Lung (tissue), 12 donors: ENCODE results near the gene GPR153. TPM values are rescaled to one million over a fixed set of nuclear protein-coding genes. Genes with fewer than 3 reads are reported as not detected.

Experiments
- ATAC-seq: fragments of 200-7000 bp; cut with Tn5 transposase; one replicate; pipeline ENCODE4 v1.9.1; 2020; ENCODE audit warnings: moderate number of reproducible peaks; ENCODE audit not compliant: insufficient read depth, low FRiP score
- DNase-seq, 3 donors: peaks; one replicate each; pipeline ENCODE4 v3.0.0-alpha.2; 2013 to 2017
- H3K27ac ChIP-seq, 2 donors: one replicate each; pipeline ENCODE4 v1.5.1; 2013; ENCODE audit warnings: mild to moderate bottlenecking in 2 of 2, moderate library complexity in 2 of 2, control low read depth in 1 of 2, inconsistent platforms in 1 of 2, low read depth in 1 of 2, low read length in 1 of 2
- H3K27me3 ChIP-seq, 3 donors: one replicate each; pipeline ENCODE4 v1.5.1; 2013; ENCODE audit warnings: low read length in 2 of 3; ENCODE audit not compliant: control insufficient read depth in 3 of 3, insufficient read depth in 3 of 3
- H3K36me3 ChIP-seq, 4 donors: one replicate each; pipeline ENCODE4 v1.5.1; 2013; ENCODE audit warnings: low read length in 4 of 4, mild to moderate bottlenecking in 1 of 4, moderate library complexity in 1 of 4; ENCODE audit not compliant: control insufficient read depth in 4 of 4, insufficient read depth in 4 of 4
- H3K4me1 ChIP-seq, 5 donors: one replicate each; pipeline ENCODE4 v1.5.1; 2013; ENCODE audit warnings: low read length in 5 of 5, mild to moderate bottlenecking in 2 of 5, moderate library complexity in 1 of 5; ENCODE audit not compliant: control insufficient read depth in 5 of 5, insufficient read depth in 5 of 5
- H3K4me3 ChIP-seq: one replicate; pipeline ENCODE4 v1.5.1; 2013; ENCODE audit warnings: mild to moderate bottlenecking, control low read depth, moderate library complexity
- H3K9ac ChIP-seq, 2 donors: one replicate each; pipeline ENCODE4 v1.5.1; 2013; ENCODE audit warnings: low read length in 2 of 2, control low read depth in 1 of 2; ENCODE audit not compliant: insufficient read depth in 1 of 2
- H3K9me3 ChIP-seq, 4 donors: one replicate each; pipeline ENCODE4 v1.5.1; 2013; ENCODE audit warnings: low read length in 3 of 4, mild to moderate bottlenecking in 1 of 4, moderate library complexity in 1 of 4; ENCODE audit not compliant: control insufficient read depth in 4 of 4, insufficient read depth in 3 of 4
- WGBS, 2 donors: extraction: QIAGEN DNeasy Blood & Tissue Kit; methylation state at CpG; one replicate each; pipeline ENCODE4 v1.1.7; 2013; 5-methylcytosine and 5-hydroxymethylcytosine counted together
- polyA plus RNA-seq, 2 donors: library from polyadenylated mRNA; stranded (reverse); fragments of 200-250 nt; gene quantifications; one replicate each; pipeline ENCODE4 v1.2.1, GENCODE V29; 2013
- total RNA-seq, 2 donors: library from RNA; depleted of rRNA in 1 of 2; stranded (reverse); fragments of >200 nt in 1 of 2; gene quantifications; one replicate each; pipeline ENCODE4 v1.2.1, GENCODE V29; 2014 to 2021
- TF ChIP-seq, protein P1 (sequence below): IDR thresholded peaks from 2 replicates; pipeline ENCODE4 v1.5.1; 2012; ENCODE audit warnings: mild to moderate bottlenecking; ENCODE audit errors: control extremely low read depth, extremely low read depth
- donor health status: control.
- donor health status: control.
- donor health status: Bipolar disorder and iron deficiency.
- donor health status: healthy.
- donor health status: DM: yes; HTN: yes; CAD: no.

The GPR153 gene
- total and polyA plus RNA-seq, 4 donors = 3.2 to 17.0 (median 6.2) TPM

DNA sequence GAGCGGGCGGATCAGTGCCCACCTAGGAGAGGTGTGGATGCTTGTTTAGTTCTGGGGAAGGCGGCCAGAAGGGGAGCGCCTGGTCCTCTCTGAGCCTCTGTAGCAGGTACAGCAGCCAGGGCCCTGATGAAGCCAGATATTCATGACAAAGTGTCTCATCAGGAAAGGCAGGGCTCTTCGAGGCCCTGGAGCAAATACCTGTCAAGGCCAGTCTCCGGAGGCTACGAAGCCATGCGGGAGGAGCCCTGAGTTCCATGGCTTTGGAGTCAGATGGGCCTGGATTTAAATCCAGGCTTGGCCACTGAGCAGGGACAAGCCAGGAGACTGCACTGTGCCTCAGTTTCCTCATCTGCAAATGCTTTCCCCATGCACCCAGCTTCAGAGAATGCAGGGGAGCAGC lies 25.4 kb upstream of the GPR153 start:
- 95 to 96% methylated on average over 8 of the region's 8 CpGs for WGBS, 2 donors
- ATAC-seq = no peak

DNA sequence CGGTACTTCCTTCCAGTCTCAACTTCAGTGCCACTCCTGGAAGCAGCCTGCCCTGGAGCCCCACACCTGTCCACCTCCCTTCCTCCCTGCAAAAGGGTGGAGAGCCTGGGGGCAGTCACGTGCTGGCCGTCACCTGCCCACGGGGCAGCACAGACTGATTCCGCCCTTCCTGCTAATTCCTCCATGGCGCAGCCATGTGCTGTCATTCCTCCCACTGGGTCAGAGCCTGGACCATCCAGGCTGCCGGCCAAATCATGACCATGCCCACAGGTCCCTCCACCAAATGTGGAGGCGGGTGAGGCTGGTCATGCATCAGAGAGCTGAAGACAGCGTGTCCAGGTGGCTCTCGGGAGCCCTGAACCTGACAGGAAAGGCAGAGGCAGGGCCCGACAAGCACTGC lies 24.4 kb upstream of the GPR153 start:
- Histone ChIP-seq H3K4me1 (peaks cover 0 to 18% (median 8%) of the 10 kb centered on the region in 5 donors), H3K4me3 (no peak overlapping the region), H3K9me3 (no peaks in the 10 kb centered on the region), H3K27me3 (no peaks in the 10 kb centered on the region), H3K27ac (no peak overlapping the region), H3K36me3 (peaks cover 0 to 2% (median 0%) of the 10 kb centered on the region in 4 donors), H3K9ac (no peak overlapping the region)
- DNase-seq (no peak), ATAC-seq (no peak)
- 95 to 96% methylated on average over 11 of the region's 11 CpGs for WGBS, 2 donors
- TF ChIP-seq, protein P1, sequence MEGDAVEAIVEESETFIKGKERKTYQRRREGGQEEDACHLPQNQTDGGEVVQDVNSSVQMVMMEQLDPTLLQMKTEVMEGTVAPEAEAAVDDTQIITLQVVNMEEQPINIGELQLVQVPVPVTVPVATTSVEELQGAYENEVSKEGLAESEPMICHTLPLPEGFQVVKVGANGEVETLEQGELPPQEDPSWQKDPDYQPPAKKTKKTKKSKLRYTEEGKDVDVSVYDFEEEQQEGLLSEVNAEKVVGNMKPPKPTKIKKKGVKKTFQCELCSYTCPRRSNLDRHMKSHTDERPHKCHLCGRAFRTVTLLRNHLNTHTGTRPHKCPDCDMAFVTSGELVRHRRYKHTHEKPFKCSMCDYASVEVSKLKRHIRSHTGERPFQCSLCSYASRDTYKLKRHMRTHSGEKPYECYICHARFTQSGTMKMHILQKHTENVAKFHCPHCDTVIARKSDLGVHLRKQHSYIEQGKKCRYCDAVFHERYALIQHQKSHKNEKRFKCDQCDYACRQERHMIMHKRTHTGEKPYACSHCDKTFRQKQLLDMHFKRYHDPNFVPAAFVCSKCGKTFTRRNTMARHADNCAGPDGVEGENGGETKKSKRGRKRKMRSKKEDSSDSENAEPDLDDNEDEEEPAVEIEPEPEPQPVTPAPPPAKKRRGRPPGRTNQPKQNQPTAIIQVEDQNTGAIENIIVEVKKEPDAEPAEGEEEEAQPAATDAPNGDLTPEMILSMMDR = no peak

More for the DNA sequence above, 25.4 kb upstream of the GPR153 start:
- Histone ChIP-seq H3K36me3 (no peaks in the 10 kb centered on the region), H3K4me1 (peaks cover 0 to 19% (median 8%) of the 10 kb centered on the region in 5 donors), H3K27ac (no peak overlapping the region), H3K27me3 (no peaks in the 10 kb centered on the region), H3K4me3 (no peak overlapping the region), H3K9ac (no peak overlapping the region), H3K9me3 (no peaks in the 10 kb centered on the region)
- no peak for DNase-seq
- TF ChIP-seq, protein P1 = no peak

DNA sequence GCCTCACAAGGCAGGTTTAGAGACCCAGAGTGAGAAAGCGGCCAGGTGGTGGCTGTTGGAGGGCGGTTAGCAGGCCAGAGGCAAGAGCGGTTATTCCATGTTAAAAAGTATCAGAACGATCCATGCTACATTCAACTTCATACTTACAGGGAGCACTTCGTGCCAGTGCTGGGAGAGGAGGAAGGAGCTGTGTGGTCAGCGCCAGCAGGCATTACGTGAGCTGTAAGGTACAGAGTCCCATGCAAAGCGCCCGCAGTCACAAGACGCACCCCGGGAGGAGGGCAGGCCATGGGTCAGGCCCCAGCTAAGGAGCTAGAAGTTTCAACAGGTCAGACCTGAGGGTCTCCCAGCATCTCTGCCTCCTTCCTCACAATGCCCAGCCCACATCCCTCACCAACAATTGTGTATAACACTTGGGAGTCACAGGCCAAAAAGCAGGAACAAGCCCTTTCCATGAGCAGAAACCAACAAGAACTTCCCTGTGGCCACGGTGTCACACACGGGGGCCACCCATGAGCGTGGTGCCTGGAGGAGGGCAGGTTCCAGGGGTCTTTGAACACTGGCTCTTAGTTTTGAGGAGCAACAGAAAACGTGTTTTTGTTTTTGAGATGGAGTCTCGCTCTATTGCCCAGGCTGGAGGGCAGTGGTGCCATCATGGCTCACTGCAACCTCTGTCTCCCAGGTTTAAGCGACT lies 21.8 kb upstream of the GPR153 start:
- Histone ChIP-seq H3K4me1 (peaks cover 0 to 7% (median 4%) of the 10 kb centered on the region in 5 donors), H3K27ac (no peak overlapping the region), H3K36me3 (peaks cover 0 to 2% (median 0%) of the 10 kb centered on the region in 4 donors), H3K9me3 (no peaks in the 10 kb centered on the region), H3K4me3 (no peak overlapping the region), H3K27me3 (no peaks in the 10 kb centered on the region), H3K9ac (no peak overlapping the region)
- ATAC-seq (no peak), DNase-seq (no peak)
- TF ChIP-seq, protein P1 = no peak
- 95 to 96% methylated on average over 17 of the region's 17 CpGs for WGBS, 2 donors
